22Rv1 (cell line): ENCODE data around the gene TMEM129.

ENCODE experiments used
- H3K27ac ChIP-seq: fragments of 450-650 bp; 2 replicates; pipeline ENCODE4 v1.5.1; 2017
- CTCF ChIP-seq: fragments of 450-650 bp; IDR thresholded peaks from 2 replicates; pipeline ENCODE4 v1.5.1; 2017; ENCODE audit warnings: mild to moderate bottlenecking
- ZFX ChIP-seq: fragments of 450-650 bp; IDR thresholded peaks from 2 replicates; pipeline ENCODE4 v1.6.1; 2017; ENCODE audit warnings: antibody characterized with exemption, borderline replicate concordance

The TMEM129 gene

DNA sequence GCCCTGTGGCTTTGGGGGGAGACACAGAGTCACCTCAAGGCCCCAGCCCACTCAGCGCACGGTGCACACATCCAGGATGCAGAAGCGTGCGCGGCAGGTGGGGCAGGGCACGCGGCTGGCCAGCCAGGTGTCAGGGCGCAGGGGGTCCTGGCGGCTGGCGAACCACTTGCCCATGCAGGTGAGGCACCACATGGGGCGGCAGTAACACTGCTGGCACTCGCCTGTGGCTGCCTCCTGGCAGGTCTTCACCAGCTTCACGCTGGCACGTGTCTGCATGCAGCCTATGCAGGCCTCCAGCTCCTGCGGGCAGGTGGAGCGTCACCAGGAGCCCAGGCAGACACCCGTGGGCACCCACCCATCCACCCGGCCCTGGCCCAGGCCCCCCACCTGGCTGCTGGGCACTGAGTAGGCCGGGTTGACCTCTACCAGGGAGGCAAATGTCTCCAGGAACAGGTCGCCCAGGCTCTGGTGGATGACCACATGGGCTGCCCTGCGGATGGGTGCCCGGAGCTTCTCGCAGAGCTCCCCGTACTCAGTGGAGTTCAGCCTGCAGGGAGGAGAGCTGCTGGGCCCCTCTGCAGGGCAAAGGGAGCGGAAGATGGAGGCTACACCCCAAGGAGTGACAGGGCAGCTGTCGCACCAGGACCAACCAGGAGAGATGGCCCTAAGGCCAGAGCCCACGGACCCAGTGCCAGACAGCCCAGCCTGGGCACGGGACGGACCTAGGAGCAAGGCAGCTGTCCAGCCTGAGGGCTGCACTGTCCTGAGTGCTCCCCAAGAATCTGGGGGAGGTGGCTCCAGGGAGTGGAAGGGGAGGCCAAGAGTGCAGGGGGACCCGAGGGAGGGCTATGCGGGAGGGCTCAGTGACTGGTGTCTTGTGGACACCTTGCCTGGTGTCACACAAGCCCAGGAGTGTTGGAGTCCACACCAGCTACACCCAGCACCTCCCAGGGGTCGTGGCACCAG, 3.7 kb downstream of the TMEM129 start:
- TF ChIP-seq CTCF, result no peak
- TF ChIP-seq ZFX, result no peak
- H3K27ac ChIP-seq, result peak overlapping the region; percentile 98

DNA sequence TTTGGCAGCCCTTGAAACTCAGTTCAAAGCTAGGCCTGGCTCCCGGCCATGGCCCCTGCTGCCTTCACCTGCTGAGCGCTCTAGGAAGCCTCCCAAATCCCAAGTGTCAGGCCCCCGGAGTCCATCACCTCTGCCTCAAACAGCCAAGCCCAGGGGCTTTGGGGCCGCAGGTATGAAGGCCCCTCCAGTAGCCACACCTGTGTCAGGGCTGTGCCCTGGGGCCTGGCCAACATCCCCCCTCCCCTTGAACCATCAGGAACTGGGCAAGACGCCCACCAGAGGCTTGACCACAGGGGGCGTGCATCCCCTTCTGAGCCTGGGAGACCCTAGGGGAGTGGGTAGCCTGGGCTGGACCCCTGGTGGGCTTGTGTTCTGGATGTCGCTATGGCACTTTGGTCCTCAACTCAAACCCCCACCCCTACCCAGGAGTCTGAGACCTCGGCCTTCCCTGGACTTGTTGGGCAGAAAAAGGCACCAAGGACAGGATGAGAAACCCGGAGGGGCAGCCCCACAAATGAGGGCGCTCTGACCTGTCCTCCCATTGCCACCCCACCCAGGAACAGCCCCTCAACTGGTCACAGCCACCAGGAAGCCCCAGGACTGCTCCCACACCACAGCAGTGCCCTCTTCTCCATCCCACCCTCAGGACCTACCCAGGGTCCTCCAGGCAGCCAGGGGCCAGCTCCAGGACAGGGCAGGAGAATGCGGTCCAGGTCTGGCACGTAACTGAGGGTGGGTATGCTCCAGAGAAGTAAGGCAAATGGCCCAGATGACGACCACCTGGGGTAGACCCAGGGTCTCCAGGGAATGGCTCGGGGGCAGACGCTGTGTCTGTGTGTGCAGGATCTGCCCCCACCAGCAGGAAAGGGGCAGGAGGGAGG, 4.8 kb downstream of the TMEM129 start:
- no peak for TF ChIP-seq CTCF

DNA sequence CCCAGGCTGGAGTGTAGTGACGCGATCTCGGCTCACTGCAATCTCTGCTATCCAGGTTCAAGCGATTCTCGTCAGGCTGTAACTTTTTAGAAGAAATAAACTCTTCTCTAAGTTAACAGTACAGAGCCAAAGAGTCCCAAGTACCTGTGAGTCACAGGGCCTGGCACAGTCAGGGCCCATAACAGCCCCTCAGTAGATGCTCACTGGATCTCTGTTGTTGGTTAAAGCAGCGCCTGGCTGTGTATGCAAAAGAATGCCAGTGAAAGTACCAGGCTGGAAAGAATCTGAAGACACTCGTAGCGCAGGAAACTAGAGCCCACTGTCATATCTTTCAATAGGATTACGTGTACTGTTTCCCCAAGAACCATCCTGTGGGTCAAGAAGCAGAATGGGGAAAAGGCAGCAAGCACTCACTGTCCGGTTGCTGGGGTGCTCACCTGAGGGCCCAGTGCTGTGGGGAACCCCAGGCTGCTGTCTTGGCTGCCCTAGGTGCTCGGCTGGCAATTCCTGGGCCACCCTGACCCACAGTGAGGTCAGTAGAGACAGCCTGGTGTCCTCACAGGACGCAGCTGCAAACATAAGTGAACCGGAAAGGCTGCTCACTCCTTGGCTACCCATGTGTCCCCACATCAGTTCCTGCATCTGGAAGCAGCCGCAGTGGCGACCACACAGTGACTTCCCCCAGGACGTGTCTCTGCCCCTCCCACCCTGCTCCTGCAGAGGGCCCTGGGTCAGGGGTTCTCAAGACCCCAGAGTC, 5.9 kb downstream of the TMEM129 start:
- no peak for TF ChIP-seq CTCF
- no peak for TF ChIP-seq ZFX

More for the DNA sequence above, 4.8 kb downstream of the TMEM129 start:
- peak overlapping the region; percentile 98 for H3K27ac ChIP-seq

DNA sequence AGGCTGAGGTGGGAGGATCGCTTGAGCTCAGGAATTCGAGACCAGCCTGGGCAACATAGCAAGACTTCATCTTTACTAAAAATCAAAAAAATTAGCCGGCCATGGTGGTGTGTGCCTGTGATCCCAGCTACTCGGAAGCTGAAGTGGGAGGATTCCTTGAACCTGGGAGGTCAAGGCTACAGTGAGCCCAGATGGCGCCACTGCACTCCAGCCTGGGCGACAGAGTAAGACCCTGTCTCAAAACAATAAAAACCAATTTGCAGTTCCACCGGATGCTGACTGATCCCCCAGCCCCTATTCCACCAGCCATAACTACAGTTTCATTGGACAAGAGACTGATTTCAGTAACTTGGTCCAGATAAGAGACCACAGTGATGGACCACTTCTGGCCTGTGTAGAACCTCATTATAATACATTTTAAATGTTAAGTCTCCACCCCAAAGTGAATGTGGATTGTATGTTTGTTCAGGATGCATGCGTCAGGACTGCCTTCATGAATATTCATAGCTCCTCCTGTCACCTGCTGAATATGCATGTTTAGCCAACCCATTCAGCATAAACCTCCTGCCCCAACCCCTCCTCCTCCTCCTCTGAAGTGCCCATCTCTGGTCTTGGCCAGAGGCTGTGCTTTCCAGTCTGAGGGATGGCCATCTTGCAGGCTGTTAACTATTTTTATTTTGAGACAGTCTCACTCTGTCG, 6.7 kb downstream of the TMEM129 start:
- TF ChIP-seq ZFX (no peak), CTCF (no peak)
- H3K27ac ChIP-seq, result peak overlapping the region; percentile 98

More for the DNA sequence above, 5.9 kb downstream of the TMEM129 start:
- peak overlapping the region; percentile 98 for H3K27ac ChIP-seq

- TF ChIP-seq CTCF, result no peak
- no peak for TF ChIP-seq ZFX
- peak overlapping the region; percentile 98 for H3K27ac ChIP-seq
These were observed 7.9 kb downstream of the TMEM129 start for GRCh38 chr4:1713003-1713851.
